Hepatocyte (in vitro differentiated cells): ENCODE data around the gene STPG2. TPM values are rescaled to one million over a fixed set of nuclear protein-coding genes. Genes with fewer than 3 reads are reported as not detected.
A peak's percentile ranks its signal among the peaks of the same experiment; 100 is the strongest.

Source experiments
- DNase-seq: peaks from one replicate; pipeline ENCODE4 v3.0.0-alpha.2; 2016; ENCODE audit warnings: low spot score
- H2AFZ ChIP-seq: fragments of 200-600 bp; sonication (generic); 2 replicates; pipeline ENCODE4 v1.6.0; 2016; ENCODE audit warnings: antibody characterized with exemption, mild to moderate bottlenecking
- H3K27ac ChIP-seq: fragments of 200-600 bp; sonication (generic); 2 replicates; pipeline ENCODE4 v1.5.1; 2016; ENCODE audit warnings: mild to moderate bottlenecking
- H3K27me3 ChIP-seq: fragments of 200-600 bp; sonication (generic); 2 replicates; pipeline ENCODE4 v1.6.1; 2016
- H3K36me3 ChIP-seq: fragments of 200-600 bp; sonication (generic); replicated peaks from 2 replicates; pipeline ENCODE4 v1.5.1; 2016; ENCODE audit warnings: low read depth; ENCODE audit not compliant: insufficient read depth
- H3K4me1 ChIP-seq: fragments of 200-600 bp; sonication (generic); 2 replicates; pipeline ENCODE4 v1.5.1; 2016; ENCODE audit warnings: mild to moderate bottlenecking, moderate library complexity; ENCODE audit not compliant: insufficient read depth
- H3K4me2 ChIP-seq: fragments of 200-600 bp; sonication (generic); 2 replicates; pipeline ENCODE4 v1.6.0; 2016
- H3K4me3 ChIP-seq: fragments of 200-600 bp; sonication (generic); 2 replicates; pipeline ENCODE4 v1.5.1; 2016; ENCODE audit warnings: mild to moderate bottlenecking
- H3K79me2 ChIP-seq: fragments of 200-600 bp; sonication (generic); 2 replicates; pipeline ENCODE4 v1.6.0; 2017; ENCODE audit warnings: mild to moderate bottlenecking
- H3K9me2 ChIP-seq: fragments of 200-600 bp; sonication (generic); replicated peaks from 2 replicates; pipeline ENCODE4 v1.6.0; 2017; ENCODE audit warnings: mild to moderate bottlenecking; ENCODE audit not compliant: insufficient read depth
- H3K9me3 ChIP-seq: fragments of 200-600 bp; sonication (generic); 2 replicates; pipeline ENCODE4 v1.5.1; 2016; ENCODE audit warnings: low read depth, mild to moderate bottlenecking
- H4K20me1 ChIP-seq: fragments of 200-600 bp; sonication (generic); 2 replicates; pipeline ENCODE4 v1.6.0; 2016; ENCODE audit warnings: mild to moderate bottlenecking; ENCODE audit not compliant: insufficient read depth, poor library complexity, severe bottlenecking
- EZH2 ChIP-seq: fragments of 200-600 bp; sonication (generic); IDR thresholded peaks from 2 replicates; pipeline ENCODE4 v1.6.1; 2016; ENCODE audit warnings: antibody characterized with exemption, mild to moderate bottlenecking, borderline replicate concordance
- EZH2phosphoT487 ChIP-seq: fragments of 200-600 bp; sonication (generic); IDR thresholded peaks from one replicate; pipeline ENCODE4 v1.6.1; 2018; ENCODE audit warnings: antibody characterized with exemption, mild to moderate bottlenecking, low read depth, moderate library complexity; ENCODE audit not compliant: unreplicated experiment, severe bottlenecking
- WGBS: methylation state at CpG from one replicate; pipeline ENCODE4 v1.1.6; 2016; ENCODE audit warnings: low lambda C conversion rate; ENCODE audit errors: missing lambda C conversion rate; 5-methylcytosine and 5-hydroxymethylcytosine counted together
- polyA plus RNA-seq: library from polyadenylated mRNA; unstranded; fragments of >200 nt; fragmentation: Nextera tagmentation; extraction: Ambion mirVana; gene quantifications from 2 replicates; pipeline ENCODE4 v1.2.1, GENCODE V29; 2016
- total RNA-seq: library from RNA; depleted of rRNA; stranded (reverse); fragments of >200 nt; gene quantifications from 2 replicates; pipeline ENCODE4 v1.2.3, GENCODE V29; 2014
- TF ChIP-seq, protein P1 (sequence below): fragments of 200-600 bp; sonication (generic); IDR thresholded peaks from 2 replicates; pipeline ENCODE4 v1.5.1; 2016; ENCODE audit warnings: antibody characterized with exemption, mild to moderate bottlenecking; ENCODE audit not compliant: poor library complexity

The STPG2 gene
- total and polyA plus RNA-seq, 2 experiments from 2014 or later: 0.17 to 0.98 TPM

DNA sequence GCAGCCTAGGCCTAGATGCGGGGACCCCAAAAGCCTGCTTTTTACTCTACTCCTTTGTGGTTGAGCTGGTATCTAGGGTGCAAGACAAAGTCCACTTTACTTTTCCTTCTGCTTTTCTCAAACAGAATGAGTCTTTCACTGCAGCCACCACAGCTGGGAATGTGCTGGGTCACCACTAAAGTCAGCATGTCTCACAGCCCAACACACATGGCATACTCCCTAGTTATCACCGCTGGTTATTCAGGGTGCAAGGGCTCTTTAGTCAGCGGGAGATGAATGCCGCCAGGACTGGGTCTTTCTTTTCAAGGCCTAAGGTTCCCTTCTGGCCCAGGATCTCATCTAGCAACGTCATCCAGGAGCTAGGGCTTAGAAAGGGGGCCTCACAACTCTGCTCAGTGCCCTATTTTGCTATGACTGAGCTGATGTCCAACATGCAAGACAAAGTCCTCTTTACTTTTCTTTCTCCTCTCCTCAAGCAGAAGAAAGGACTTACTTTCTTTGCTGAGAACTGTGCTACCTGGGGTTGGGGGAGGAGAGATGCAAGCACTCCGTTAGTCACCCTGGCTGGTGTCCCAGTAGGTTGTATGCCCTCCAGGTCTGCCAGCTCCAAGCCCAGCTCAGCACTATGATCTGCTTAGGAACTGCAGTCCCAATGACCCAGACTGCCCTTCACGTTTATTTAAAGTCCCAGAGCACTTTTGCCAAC, 22.9 kb upstream of the STPG2 start:
- Histone ChIP-seq H4K20me1 (no peaks in the 10 kb centered on the region), H3K36me3 (no peaks in the 10 kb centered on the region), H3K9me2 (no peaks in the 10 kb centered on the region), H2AFZ (no peak overlapping the region), H3K9me3 (no peaks in the 10 kb centered on the region), H3K27ac (no peak overlapping the region), H3K4me1 (no peaks in the 10 kb centered on the region), H3K27me3 (no peaks in the 10 kb centered on the region), H3K4me2 (no peak overlapping the region), H3K4me3 (no peak overlapping the region), H3K79me2 (no peaks in the 10 kb centered on the region)
- WGBS: 89% methylated on average over 7 of the region's 7 CpGs
- DNase-seq: no peak
- TF ChIP-seq EZH2phosphoT487: no peak

DNA sequence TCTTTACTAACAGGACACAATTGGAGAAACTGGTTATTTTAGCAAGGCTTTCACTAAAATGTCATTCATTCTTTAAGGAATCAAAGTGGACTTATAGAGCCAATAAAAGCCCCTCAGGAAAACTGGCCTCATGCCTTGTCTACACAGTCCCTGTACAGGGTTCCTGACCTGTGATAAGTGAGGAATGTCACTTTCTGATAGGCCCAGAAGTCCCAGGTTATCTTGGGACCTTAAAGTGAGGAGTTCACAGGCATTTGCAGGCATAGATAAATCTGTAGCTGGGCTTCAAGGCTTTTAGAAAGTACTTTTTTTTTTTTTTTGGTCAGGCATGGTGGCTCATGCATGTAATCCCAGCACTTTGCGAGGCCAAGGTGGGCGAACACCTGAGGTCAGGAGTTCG, 19.4 kb upstream of the STPG2 start:
- no peaks in the 10 kb centered on the region for H3K36me3 ChIP-seq
- H3K4me3 ChIP-seq: no peak overlapping the region
- H3K4me1 ChIP-seq: no peaks in the 10 kb centered on the region
- H3K27ac ChIP-seq: no peak overlapping the region
- no peaks in the 10 kb centered on the region for H3K9me2 ChIP-seq
- H3K4me2 ChIP-seq: no peak overlapping the region
- H3K9me3 ChIP-seq: no peaks in the 10 kb centered on the region
- TF ChIP-seq EZH2phosphoT487 (no peak), EZH2 (no peak)
- TF ChIP-seq, protein P1, sequence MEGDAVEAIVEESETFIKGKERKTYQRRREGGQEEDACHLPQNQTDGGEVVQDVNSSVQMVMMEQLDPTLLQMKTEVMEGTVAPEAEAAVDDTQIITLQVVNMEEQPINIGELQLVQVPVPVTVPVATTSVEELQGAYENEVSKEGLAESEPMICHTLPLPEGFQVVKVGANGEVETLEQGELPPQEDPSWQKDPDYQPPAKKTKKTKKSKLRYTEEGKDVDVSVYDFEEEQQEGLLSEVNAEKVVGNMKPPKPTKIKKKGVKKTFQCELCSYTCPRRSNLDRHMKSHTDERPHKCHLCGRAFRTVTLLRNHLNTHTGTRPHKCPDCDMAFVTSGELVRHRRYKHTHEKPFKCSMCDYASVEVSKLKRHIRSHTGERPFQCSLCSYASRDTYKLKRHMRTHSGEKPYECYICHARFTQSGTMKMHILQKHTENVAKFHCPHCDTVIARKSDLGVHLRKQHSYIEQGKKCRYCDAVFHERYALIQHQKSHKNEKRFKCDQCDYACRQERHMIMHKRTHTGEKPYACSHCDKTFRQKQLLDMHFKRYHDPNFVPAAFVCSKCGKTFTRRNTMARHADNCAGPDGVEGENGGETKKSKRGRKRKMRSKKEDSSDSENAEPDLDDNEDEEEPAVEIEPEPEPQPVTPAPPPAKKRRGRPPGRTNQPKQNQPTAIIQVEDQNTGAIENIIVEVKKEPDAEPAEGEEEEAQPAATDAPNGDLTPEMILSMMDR: no peak
- H2AFZ ChIP-seq: no peak overlapping the region
- H3K79me2 ChIP-seq: no peaks in the 10 kb centered on the region
- WGBS: 96% methylated on average over 3 of the region's 3 CpGs
- H4K20me1 ChIP-seq: no peaks in the 10 kb centered on the region
- DNase-seq: no peak
- H3K27me3 ChIP-seq: no peaks in the 10 kb centered on the region

DNA sequence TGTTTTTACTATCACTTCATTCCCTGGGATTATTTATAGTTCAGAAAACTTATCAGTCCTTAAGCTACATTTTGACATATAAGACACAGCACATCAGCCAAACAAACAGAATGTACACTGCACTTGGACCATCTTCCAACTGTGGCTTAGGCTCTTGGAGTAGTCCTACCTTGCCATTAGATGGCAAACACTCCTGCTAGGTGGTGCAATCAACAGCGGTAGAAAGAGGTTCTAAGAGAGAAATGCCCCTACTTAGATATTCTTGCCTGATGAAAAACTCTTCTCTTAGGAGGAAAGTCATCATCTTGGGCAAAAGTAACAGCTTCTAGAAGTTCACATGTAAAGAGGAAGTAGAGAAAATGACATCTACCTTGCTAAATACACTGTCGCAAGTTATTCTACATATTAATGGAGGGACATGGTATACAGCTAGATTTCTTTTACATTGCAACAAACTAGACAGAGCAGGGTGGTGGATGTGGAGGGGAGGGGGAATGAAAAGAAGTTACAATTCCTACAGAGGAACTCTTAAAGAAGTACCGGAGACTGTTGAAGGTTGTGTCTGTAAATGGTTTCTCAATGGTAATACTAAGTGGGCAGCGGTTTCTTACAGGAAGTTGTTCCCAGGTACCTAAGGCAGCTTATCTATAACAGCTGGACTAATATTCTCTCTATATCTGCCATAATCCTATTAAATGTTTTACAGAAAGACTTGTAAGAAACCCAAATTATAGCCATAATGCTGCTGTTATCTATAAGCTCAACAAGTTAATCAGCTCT, 8.1 kb upstream of the STPG2 start:
- TF ChIP-seq EZH2phosphoT487 (no peak), EZH2 (no peak)
- TF ChIP-seq, protein P1: no peak
- H3K27me3 ChIP-seq: no peaks in the 10 kb centered on the region
- H3K4me2 ChIP-seq: no peak overlapping the region
- H3K4me1 ChIP-seq: no peaks in the 10 kb centered on the region
- no peaks in the 10 kb centered on the region for H4K20me1 ChIP-seq
- no peaks in the 10 kb centered on the region for H3K36me3 ChIP-seq
- H3K79me2 ChIP-seq: no peaks in the 10 kb centered on the region
- H3K9me3 ChIP-seq: no peaks in the 10 kb centered on the region
- H2AFZ ChIP-seq: no peak overlapping the region
- 70% methylated on average over 4 of the region's 4 CpGs for WGBS
- no peak overlapping the region for H3K4me3 ChIP-seq
- H3K27ac ChIP-seq: no peak overlapping the region
- no peak for DNase-seq
- H3K9me2 ChIP-seq: no peaks in the 10 kb centered on the region

DNA sequence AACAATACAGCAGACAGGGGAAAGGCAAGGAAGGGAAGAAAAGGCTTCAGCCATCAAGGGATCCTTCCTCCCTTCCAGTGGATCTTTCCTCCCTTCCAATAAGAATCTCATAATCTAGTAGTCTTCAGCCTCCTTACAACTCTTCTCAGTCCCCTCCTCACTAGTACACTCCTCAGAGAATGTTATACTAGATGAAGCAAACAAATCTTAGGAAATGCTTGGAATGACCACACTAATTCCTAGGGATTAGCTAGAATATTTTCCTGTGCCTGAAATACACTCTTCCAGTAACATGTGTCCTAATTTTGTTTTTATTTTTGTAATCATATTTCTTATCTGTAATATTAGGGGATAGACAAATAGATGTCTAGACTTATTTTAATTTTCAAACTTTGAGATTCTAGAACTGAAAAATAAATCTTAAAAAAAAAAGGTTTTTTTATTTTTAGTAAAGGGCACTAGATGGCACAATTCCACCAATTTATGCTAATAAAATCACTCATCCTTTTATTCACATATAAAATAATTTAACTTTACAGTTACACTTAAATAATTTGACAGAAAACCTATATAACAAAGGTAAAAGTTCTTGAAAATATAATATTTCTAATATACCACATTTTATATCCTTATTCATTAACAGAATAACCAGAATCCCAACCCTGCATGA, 7.0 kb upstream of the STPG2 start:
- Histone ChIP-seq H3K27me3 (no peaks in the 10 kb centered on the region), H3K36me3 (no peaks in the 10 kb centered on the region), H4K20me1 (no peaks in the 10 kb centered on the region), H3K4me2 (no peak overlapping the region), H3K27ac (no peak overlapping the region), H2AFZ (no peak overlapping the region), H3K4me3 (no peak overlapping the region), H3K79me2 (no peaks in the 10 kb centered on the region), H3K9me3 (no peaks in the 10 kb centered on the region), H3K4me1 (no peaks in the 10 kb centered on the region), H3K9me2 (no peaks in the 10 kb centered on the region)
- DNase-seq: no peak
- TF ChIP-seq EZH2 (no peak), EZH2phosphoT487 (no peak)
- TF ChIP-seq, protein P1: peak; percentile 51
